ENCODE measurements around the gene MICAL3. TPM values are rescaled to one million over a fixed set of nuclear protein-coding genes. Genes with fewer than 3 reads are reported as not detected.

MICAL3 gene
- total and polyA plus RNA-seq, 2 experiments from 2014 or later = 6.1 to 25.1 TPM

DNA sequence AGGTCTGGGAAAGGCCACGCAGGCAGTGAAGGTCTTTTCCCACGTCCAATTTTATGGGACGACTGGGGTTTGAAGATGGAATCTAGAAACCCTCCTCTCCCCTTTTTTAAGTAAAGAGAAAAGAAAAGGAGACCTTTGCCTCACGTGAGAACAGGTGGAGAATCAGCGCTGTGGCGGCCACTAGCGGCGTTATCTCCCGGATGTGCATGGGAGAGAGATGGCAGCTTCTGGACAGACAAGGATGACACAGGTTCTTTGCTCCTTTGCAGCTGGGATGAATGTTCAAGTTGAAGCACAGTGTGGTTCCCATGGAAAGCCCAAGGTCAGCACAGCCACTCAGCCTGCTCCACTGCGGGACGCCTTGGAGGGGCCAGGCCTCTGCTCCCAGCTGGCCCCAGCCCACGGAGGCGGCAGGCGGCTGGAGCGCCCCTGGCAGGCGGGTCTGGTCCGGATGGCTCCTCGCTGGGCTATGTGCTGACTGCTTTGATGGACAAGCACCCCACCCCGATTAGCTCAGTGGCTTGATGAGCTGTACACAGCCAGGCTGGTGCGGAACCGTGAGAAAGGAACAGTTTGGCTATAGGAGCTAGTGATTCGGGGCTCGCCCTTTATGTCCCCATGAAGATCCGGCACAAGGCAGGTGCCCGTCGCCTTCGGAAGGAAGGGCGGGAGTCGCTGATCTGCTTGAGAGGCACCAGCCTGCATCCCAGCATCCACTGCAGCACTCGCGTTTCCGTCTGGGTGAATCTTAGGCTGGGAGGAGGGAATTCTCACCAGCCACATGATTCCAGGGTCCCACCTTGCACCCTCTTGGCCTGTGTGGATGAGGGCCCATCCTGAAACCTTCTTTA lies 235.6 kb downstream of the MICAL3 start:
- H3K4me3 ChIP-seq = no peak overlapping the region
- no peak overlapping the region for H3K9ac ChIP-seq
- H3K9me2 ChIP-seq (ENCODE audit: insufficient read depth) = no peaks in the 10 kb centered on the region
- no peak overlapping the region for H3K27ac ChIP-seq
- no peaks in the 10 kb centered on the region for H3F3A ChIP-seq (ENCODE audit: insufficient read depth)
- H3K4me2 ChIP-seq (ENCODE audit: unreplicated experiment) = no peak overlapping the region
- no peaks in the 10 kb centered on the region for H3K27me3 ChIP-seq (replicated peaks; ENCODE audit: insufficient read depth)
- WGBS, 2 experiments (ENCODE audit: low coverage in 1 of 2, low lambda C conversion rate in 2 of 2, missing lambda C conversion rate in 2 of 2) = 97% methylated on average over 32 of the region's 32 CpGs
- no peaks in the 10 kb centered on the region for H3K36me3 ChIP-seq (ENCODE audit: low read depth)
- H3K9me3 ChIP-seq (ENCODE audit: low read depth) = no peaks in the 10 kb centered on the region
- DNase-seq = no peak
- no peak overlapping the region for H2AFZ ChIP-seq
- in situ Hi-C loops (cut with MboI) = loop anchor here (10.0 kb wide), 1 partner anchor 56 kb away; no protein-coding TSS in a partner anchor
- no peak for TF ChIP-seq EZH2 (IDR thresholded peaks at IDR 0.05; ENCODE audit: insufficient read depth, poor library complexity, severe bottlenecking)
- TF ChIP-seq EZH2phosphoT487 (IDR thresholded peaks at IDR 0.05; ENCODE audit: insufficient read depth, low read depth) = no peak
- no peaks in the 10 kb centered on the region for H3K79me2 ChIP-seq (ENCODE audit: insufficient read depth)
- H4K20me1 ChIP-seq (ENCODE audit: insufficient read depth) = no peaks in the 10 kb centered on the region
- H3K4me1 ChIP-seq (ENCODE audit: insufficient read depth) = peaks cover 6% of the 10 kb centered on the region; the same call in 1 of the 2 replicates

DNA sequence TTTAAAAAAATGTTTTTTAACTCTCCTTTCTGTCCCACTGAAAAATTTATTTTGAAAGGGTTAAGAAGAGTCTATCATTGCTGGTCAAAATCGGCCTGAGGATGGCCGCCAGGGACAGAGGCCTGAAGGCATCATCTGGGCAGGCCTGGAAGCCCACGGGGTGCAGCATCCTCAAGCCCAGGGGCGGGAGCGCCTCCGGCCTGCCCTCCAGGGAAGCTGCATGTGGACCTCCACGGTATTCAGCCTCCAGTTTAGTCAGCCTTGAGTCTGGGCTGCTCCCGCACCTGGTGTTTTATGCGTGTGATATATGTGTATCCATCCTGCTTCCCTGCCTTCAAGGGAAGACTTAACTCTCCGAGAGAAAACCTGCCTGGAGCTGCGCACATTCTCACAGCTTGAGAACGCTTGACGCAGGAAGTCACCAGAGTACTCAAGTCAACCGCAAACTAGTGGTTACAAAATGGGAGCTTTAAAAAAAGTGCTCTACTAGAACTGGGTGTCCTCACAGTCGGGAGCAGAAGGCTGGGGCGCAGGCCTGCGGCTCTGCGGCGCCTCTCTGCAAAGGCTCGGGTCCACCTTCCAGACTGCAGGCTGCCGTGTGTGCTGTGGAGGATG lies 236.5 kb downstream of the MICAL3 start:
- Histone ChIP-seq H4K20me1 (ENCODE audit: insufficient read depth) (no peaks in the 10 kb centered on the region), H3K27me3 (replicated peaks; ENCODE audit: insufficient read depth) (no peaks in the 10 kb centered on the region), H3K36me3 (ENCODE audit: low read depth) (no peaks in the 10 kb centered on the region), H2AFZ (no peak overlapping the region), H3K9me3 (ENCODE audit: low read depth) (no peaks in the 10 kb centered on the region), H3K4me3 (no peak overlapping the region), H3K27ac (no peak overlapping the region), H3K9ac (no peak overlapping the region), H3K9me2 (ENCODE audit: insufficient read depth) (no peaks in the 10 kb centered on the region), H3K4me2 (ENCODE audit: unreplicated experiment) (no peak overlapping the region), H3F3A (ENCODE audit: insufficient read depth) (no peaks in the 10 kb centered on the region), H3K79me2 (ENCODE audit: insufficient read depth) (no peaks in the 10 kb centered on the region), H3K4me1 (ENCODE audit: insufficient read depth) (peaks cover 6% of the 10 kb centered on the region; the same call in 1 of the 2 replicates)
- in situ Hi-C loops (cut with MboI) = loop anchor here (10.0 kb wide), 1 partner anchor 57 kb away; no protein-coding TSS in a partner anchor
- DNase-seq = no peak
- WGBS, 2 experiments (ENCODE audit: low coverage in 1 of 2, low lambda C conversion rate in 2 of 2, missing lambda C conversion rate in 2 of 2) = 92% methylated on average over 21 of the region's 21 CpGs
- no peak for TF ChIP-seq EZH2phosphoT487 (IDR thresholded peaks at IDR 0.05; ENCODE audit: insufficient read depth, low read depth)
- TF ChIP-seq EZH2 (IDR thresholded peaks at IDR 0.05; ENCODE audit: insufficient read depth, poor library complexity, severe bottlenecking) = no peak

DNA sequence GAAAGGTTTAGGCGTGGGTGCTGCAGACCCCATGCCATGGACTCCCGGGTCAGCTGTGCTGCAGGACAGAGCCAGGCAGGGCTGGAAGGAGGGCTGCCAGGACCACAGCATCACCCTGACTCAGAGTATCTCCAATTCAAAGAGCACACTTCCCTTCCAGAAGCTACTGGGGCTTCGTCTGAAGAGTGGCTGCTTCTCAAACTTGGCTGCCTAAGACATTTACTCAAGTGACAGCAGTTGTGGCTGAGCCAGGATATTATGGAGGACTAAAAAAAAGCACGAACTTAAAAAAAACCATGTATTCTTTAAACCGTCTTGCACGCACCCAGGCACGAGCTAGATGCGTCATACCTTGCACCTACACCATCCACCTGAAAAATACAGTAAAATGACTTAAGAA lies 237.1 kb downstream of the MICAL3 start:
- H3K9me3 ChIP-seq (ENCODE audit: low read depth) = no peaks in the 10 kb centered on the region
- H3K9me2 ChIP-seq (ENCODE audit: insufficient read depth) = no peaks in the 10 kb centered on the region
- H3F3A ChIP-seq (ENCODE audit: insufficient read depth) = no peaks in the 10 kb centered on the region
- in situ Hi-C loops (cut with MboI) = loop anchor here (10.0 kb wide), 1 partner anchor 58 kb away; no protein-coding TSS in a partner anchor
- TF ChIP-seq EZH2phosphoT487 (IDR thresholded peaks at IDR 0.05; ENCODE audit: insufficient read depth, low read depth) (no peak), EZH2 (IDR thresholded peaks at IDR 0.05; ENCODE audit: insufficient read depth, poor library complexity, severe bottlenecking) (no peak)
- peak; percentile 59 for DNase-seq
- peaks cover 6% of the 10 kb centered on the region; the same call in 1 of the 2 replicates for H3K4me1 ChIP-seq (ENCODE audit: insufficient read depth)
- WGBS, 2 experiments (ENCODE audit: low coverage in 1 of 2, low lambda C conversion rate in 2 of 2, missing lambda C conversion rate in 2 of 2) = 50 to 52% methylated on average over 8 of the region's 8 CpGs
- H3K4me3 ChIP-seq = no peak overlapping the region
- H4K20me1 ChIP-seq (ENCODE audit: insufficient read depth) = no peaks in the 10 kb centered on the region
- H3K79me2 ChIP-seq (ENCODE audit: insufficient read depth) = no peaks in the 10 kb centered on the region
- H3K36me3 ChIP-seq (ENCODE audit: low read depth) = no peaks in the 10 kb centered on the region
- H2AFZ ChIP-seq = no peak overlapping the region
- peak overlapping the region; percentile 15; the same call in 1 of the 2 replicates for H3K27ac ChIP-seq
- H3K27me3 ChIP-seq (replicated peaks; ENCODE audit: insufficient read depth) = no peaks in the 10 kb centered on the region
- H3K9ac ChIP-seq = 0 out of 2 replicates have a peak overlapping the region, but pooled peaks have one; percentile 7
- H3K4me2 ChIP-seq (ENCODE audit: unreplicated experiment) = no peak overlapping the region

- no peaks in the 10 kb centered on the region for H3K27me3 ChIP-seq (replicated peaks; ENCODE audit: insufficient read depth)
- no peaks in the 10 kb centered on the region for H3F3A ChIP-seq (ENCODE audit: insufficient read depth)
- in situ Hi-C loops (cut with MboI) = loop anchor here (10.0 kb wide), 1 partner anchor 58 kb away; no protein-coding TSS in a partner anchor
- no peaks in the 10 kb centered on the region for H3K79me2 ChIP-seq (ENCODE audit: insufficient read depth)
- no peak overlapping the region for H2AFZ ChIP-seq
- H3K9me3 ChIP-seq (ENCODE audit: low read depth) = no peaks in the 10 kb centered on the region
- H3K4me1 ChIP-seq (ENCODE audit: insufficient read depth) = peaks cover 12% of the 10 kb centered on the region
- TF ChIP-seq EZH2phosphoT487 (IDR thresholded peaks at IDR 0.05; ENCODE audit: insufficient read depth, low read depth) (no peak), EZH2 (IDR thresholded peaks at IDR 0.05; ENCODE audit: insufficient read depth, poor library complexity, severe bottlenecking) (no peak)
- DNase-seq = peak; percentile 60
- no peaks in the 10 kb centered on the region for H3K9me2 ChIP-seq (ENCODE audit: insufficient read depth)
- H4K20me1 ChIP-seq (ENCODE audit: insufficient read depth) = no peaks in the 10 kb centered on the region
- 53% methylated on average over 18 of the region's 18 CpGs for WGBS, 2 experiments (ENCODE audit: low coverage in 1 of 2, low lambda C conversion rate in 2 of 2, missing lambda C conversion rate in 2 of 2)
- no peak overlapping the region for H3K4me2 ChIP-seq (ENCODE audit: unreplicated experiment)
- H3K27ac ChIP-seq = peak overlapping the region; percentile 15; the same call in 1 of the 2 replicates
- H3K4me3 ChIP-seq = no peak overlapping the region
- H3K9ac ChIP-seq = 0 out of 2 replicates have a peak overlapping the region, but pooled peaks have one; percentile 7
- no peaks in the 10 kb centered on the region for H3K36me3 ChIP-seq (ENCODE audit: low read depth)
Measured at GRCh38 chr22:17786435-17787161, 237.8 kb downstream of the MICAL3 start.

Data from GM23248 (cell line).